NCI-H2029 treated with DMSO at 0.1 percent for 48 hours (cell line): Measurements from ENCODE around the gene FRMPD4.
"Not testable (repeated sequence)": the region's sequence is repeated elsewhere in the genome, so short reads cannot be mapped to it uniquely, and the experiment has no call there.

Experiments
- DNase-seq: peaks from one replicate; lab custom pipeline; 2025; lab: John Stamatoyannopoulos, UW

Gene FRMPD4

DNA sequence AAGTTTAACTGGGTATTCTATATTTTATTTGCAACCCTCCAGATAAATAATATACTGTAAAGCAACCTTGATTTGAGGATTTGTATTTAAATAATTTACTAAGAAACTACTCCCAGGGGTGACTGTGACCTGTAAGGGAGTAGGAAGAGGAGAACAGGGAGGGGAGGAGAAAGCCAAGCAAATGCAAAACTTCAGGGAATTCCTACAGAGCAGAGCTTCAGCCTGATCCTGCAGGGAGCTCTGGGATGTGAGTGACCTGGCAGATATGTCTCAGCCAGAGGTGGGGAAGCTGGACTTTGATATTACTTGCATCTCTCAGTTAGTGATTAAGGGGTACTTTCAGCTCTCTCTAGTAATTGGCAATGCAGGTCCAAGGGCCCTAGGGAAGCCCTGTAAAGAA, 302.0 kb downstream of the FRMPD4 start:
- DNase-seq: no peak

DNA sequence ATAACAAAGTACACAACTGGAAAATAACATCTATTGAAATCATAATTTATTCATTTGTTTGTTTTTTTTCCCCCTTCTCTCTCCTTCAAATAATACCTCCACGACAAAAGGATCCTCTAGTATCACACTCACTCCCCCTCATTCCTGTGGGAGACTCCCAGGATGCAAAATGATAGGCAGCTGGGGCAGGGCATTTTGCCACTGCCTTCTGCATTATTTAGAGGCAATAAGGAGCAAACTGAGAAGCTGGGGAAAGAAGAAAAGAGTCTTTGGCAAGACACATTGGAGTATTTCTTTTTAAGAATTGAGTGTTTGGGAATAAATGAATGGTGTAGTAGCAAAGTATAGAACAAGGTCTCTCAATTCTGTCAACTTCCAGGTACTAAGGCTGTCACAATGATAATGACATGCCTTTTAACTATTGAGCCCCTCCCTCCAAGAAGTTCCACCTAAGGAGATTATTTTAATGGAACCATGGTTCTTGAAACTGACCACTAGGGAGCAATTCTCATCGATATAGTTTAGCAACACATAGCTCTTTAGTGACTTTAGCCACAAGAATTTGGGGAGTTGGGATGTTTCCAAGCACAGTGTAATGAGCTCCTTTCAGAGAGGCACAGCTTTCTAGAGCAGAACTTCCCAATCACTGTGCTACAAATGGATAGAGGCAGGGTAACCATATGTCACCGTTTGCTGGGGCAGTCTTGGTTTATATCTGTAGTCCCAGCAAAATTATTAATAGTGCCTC, 303.3 kb downstream of the FRMPD4 start:
- no peak for DNase-seq

DNA sequence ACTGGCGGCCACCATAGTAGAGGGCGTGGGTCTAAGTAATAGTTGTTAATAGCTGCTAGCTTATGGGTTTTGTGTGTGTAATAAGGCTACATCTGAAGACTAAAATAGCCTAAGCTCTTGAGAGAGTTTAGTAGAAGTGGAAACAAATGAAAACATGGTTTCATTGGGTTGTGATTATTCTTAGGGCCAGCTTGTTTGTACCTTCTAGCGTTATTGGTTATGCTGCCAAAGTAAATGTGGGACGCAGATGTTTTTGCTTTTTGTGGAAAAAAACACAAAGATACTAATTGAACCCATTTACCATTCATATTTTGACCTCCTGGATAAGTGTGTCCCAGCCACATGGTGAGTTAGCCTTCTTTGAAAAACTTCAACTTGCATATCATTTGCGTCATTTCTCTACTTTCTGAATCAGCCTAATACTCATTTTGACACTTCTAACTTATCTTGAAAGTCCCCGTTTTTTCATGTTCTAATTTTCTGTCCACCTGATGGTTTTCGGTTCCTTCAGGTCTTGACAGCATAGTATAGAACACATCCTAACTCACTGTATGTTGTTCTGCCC, 305.3 kb downstream of the FRMPD4 start:
- no peak for DNase-seq

DNA sequence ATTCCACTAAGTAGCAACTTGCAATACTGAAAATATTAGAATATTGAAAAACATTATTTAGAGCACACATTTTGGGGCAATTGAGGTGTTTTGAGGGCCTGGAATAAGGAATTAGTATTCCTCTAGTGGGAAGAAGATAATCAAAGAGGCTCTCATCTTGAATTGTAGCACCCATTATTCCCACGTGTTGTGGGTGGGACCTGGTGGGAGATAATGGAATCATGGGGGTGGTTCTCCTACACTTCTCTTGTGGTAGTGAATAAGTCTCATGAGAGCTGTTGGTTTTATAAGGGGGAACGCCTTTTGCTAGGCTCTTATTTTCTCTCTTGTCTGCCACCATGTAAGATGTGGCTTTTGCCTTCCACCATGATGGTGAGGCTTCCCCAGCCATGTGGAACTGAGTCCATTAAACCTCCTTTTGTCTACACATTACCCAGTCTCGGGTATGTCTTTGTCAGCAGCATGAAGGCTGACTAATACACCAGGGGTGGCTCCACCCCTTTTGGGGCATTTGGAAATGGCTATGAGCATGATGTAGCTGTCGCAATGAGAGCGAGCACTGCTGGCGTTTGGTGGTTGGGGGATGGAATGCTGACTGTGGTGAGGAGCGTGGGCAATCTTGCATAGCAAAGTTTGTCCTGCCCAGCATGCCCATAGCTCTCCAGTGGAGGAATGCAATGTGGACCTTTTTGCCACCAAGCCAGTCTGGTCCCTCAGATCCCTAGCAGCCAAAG, 308.2 kb downstream of the FRMPD4 start:
- no peak for DNase-seq

DNA sequence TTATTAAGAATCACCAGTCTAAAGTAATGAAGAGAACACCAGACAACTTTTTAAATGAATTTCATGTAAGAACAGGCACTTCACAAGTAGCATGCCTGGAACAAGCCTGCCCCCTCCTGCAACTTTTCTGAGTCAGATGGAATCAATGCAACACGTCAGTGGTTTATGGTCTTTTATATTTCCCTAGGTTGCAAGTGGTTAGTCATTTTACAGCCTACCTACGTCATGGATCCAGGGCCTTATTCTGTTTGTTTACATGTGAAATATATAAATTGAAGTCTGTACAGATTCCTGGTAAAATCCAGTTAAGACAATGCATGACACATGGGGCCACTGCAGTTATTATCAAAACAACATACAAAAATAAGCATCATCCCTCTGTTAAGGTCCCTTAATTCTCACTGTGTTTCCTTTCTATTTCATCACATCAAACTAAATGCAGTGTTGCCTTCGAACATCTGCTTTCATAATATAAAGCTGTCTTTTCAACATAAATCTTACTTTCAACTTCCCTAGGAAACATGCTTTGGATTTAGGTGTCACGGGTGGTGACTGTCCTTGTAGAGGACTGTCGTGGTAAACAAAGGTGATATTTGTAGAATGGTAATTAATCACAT, 309.3 kb downstream of the FRMPD4 start:
- DNase-seq: no peak

DNA sequence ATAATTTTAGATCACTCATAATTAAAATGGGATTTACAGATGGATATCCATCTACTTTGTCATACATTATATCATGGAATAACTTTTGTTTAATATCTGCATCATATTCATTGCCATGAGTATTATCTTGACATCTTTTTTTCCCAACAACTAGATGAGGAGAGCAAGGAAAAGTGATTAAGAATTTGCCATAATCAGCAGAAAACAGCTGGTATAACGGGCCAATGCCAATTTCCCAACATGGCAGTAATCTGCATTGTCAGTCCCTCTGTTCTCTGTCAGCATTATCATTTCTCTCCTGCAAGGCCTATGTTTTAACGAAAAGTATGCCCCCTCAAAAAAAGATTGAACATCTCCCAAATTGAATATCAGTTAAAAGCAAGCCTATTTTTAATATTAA, 314.0 kb downstream of the FRMPD4 start:
- DNase-seq: no peak

DNA sequence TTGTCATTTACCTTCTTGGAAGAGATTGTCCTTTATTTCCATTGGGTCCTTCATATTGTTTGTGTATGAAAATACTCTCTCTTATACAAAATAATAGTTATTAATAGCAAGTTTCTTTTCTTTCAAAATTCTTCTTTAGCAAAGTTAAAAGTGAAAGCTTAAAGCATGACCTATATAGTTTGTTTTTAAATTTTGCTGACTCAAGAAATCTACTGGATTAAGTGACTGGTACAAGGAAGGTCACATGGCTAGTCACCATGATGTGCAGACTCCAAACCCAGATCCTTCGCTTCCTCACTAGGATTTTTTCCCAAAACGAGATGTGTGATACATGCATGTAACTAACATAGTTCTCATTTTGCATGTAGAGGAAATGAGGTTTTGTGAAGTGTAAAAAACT, 322.7 kb downstream of the FRMPD4 start:
- no peak for DNase-seq

DNA sequence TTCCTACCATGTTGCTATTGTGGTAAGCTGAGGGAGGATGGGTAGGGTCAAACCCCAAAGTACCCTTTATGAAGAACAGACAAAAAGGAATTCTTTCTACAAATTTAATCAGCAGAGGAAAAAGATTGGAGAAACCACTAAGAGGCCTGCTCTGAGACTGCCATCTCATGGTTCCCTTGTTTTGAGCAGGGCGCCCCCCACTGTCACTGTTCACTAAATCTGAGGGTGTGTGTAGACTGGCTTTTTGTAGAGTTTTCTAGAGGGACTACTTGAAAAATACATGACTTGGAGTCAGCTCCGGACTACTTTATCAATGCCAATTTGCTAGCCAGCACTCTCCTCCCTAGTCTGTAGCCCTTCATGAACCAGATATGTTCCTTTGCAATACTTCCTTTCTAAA, 324.8 kb downstream of the FRMPD4 start:
- no peak for DNase-seq

DNA sequence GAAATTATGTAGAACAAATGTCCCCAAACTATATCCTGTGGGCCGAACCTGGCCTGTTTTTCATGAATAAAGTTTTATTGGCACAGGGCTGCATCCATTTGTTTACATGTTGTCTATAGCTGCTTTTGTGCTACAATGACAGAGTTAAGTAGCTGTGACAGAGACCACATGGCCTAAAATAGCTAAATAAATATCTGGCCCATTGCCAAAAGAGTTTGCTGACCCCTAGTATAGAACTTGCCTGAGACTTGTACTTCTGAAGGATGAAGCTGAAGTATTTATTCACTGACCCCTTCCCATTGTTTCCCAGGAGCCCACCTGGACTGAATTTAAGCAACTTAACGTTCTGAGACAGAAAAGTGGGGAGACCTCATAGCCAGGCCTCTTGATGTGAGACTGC, 325.6 kb downstream of the FRMPD4 start:
- DNase-seq: no peak

DNA sequence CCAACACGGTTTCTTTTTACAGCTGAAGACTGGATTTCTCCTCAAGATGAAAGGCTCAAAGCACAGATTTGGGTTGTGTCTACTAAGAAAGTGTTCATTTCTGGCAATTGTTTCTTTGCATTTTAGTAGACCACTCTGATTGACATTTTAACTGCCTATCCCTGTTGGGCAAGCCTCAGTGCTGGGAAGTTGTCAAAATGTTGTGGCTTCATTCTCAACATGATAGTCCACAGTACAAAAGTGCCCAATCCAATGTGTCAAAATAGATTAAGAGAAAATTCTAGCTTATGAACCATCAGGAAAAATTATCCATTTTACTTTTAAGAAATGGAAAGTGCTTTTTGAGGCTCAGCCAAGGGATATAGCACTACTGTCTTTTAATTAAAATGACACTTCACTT, 329.0 kb downstream of the FRMPD4 start:
- DNase-seq: no peak

DNA sequence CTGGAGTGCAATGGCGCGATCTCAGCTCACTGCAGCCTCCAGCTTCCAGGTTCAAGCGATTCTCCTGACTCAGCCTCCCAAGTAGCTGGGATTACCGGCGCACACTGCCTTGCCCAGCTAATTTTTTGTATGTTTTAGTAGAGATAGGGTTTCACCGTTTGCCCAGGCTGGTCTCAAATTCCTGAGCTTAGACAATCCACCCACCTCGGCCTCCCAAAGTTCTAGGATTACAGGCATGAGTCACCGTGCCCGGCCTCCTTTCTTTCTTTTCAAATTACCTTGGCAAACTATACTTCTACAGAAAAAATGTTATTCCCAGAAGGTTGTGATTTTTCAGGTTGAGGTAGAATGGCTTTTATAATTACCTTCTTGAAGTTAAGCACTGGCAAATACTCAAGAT, 331.0 kb downstream of the FRMPD4 start:
- DNase-seq: no peak

DNA sequence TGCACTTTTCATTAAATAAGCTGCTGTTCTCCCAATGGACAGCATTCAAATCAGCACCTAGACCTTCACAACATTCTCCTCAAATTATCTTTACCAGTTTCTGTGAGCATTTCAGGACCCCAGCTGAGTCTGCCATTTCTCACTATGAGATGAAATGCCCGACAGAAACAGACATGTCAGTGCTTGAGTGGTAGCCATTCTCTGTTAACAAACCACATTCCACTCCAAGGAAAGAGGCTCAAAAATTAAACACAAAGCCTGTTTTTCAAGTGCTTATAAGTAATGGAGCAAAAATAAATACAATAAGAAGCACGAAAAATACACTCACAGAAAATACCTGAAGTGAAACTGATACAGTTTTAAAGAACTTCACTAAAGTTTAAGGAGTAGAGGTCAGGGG, 332.8 kb downstream of the FRMPD4 start:
- no peak for DNase-seq

DNA sequence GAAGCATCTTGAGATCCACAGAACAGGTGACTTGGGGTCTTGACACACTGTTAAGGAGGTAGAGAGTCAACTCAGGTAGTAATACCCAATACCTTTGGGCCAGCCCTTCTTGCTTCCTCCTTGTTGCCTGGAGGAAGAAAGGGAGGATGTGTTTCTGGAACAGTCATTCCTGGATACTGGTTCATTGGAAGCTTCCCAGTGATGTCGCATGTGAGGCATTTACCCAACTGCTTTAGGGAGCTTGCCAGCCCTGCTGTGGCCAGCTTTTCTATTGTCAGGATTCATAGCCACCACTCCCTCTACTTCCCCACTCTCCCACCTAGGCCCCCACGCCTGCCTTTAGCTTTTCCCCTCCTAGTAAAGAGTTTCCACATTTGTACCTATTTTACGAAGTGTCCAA, 342.7 kb downstream of the FRMPD4 start:
- DNase-seq: no peak

DNA sequence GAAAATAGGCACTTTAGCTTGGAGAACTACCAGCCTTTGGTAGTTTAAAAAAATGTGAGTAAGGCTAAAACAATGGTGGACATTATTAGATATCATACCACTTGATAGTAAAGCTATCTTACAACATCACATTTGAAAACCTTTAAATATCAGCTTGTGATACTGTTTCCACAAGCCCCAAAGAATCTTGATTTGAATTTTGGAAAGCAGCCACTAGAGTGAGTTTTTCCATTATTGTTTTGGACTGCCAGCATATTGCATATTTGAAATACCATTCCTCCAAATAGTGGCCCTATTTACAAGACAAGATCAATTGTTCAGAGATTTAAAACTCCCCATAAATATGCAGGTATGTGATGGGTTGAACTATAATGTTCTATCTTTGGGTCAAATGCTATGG, 349.9 kb downstream of the FRMPD4 start:
- DNase-seq: no peak

DNA sequence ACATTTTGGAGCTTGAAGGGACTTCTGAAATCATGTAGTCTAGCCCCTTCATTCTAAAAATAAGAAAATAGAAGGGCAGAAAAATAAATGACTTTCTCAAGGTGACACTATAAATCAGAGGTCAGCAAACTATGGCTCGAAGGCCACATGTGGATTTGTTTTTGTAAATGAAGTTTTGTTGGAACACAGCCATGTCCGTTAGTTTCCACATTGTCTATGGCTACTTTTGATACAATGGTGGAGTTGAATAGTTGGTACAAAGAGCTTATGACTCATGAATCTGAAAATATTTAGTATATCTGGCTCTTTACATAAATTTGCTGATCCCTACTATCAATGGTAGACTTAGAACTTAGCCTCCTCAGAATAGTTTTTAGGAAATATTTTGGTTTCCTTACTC, 350.5 kb downstream of the FRMPD4 start:
- DNase-seq: no peak

DNA sequence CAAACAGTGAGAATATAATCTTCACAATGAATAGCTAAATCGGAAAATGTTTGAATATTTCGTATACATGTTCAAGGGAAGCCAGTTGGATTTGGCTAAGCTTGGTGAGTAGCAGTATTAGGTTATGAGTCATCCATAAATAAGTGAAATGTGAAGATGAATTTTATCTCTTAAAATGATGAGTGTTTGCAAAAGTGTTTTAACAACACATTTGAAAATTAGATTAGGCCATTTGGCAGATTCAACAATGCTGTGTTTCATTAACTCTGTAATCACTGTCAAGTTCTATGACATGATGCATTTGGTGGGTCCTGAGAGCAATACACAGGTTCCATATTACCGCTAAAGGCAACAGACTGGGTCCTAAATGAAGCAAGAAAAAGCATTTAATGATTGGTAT, 351.1 kb downstream of the FRMPD4 start:
- DNase-seq: no peak

DNA sequence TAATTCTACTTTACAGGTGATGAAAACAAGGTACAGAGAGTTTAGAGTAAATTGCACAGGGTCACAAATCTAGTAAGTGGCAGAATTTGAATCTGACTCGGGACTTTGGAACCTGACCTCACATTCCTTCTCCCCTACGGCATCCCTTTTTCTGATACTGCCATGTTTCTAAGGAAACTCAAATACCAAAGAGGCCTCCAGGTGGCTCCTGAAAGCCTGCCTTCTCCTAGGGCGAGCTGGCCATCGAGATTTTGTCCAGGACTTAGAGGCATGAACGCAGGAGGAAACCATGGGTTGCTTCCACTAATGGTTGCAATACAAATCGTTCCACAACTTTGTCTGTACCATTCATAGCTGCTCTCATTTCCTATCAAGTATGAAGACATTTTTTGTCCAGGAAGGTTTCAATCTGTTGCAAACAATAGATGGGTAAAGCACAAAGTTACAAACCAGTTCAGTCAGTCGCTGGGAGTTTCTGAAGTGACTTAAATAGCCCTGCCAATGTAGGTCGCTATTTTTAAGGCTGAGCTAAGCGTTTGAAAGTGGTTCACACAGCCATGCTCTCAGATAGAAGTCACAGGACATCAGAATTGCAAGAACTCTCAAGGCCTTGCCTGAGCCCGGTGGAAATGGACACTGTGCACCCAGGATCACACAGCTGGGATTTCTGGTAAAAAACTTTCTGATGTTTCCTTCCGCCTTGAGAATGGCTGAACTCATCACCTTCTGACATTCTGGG, 356.3 kb downstream of the FRMPD4 start:
- DNase-seq: no peak

DNA sequence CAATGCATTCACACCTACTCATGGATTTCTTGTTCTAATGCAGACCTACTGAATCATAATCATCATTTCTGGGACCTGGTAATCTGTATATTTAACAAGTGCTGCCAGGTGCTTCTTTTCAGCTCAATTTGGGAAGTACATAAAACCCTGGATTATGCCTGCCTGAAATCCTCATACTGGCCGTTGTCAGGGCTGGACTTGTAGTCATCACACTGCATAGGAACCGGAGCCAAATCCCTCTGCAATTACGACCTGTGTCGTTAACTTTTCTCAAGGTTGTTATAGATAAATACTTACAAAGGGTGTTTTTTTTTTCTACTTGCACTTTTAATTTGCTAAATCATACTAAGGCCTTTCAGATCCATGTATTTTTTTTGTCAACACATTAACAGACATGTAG, 358.1 kb downstream of the FRMPD4 start:
- no peak for DNase-seq

DNA sequence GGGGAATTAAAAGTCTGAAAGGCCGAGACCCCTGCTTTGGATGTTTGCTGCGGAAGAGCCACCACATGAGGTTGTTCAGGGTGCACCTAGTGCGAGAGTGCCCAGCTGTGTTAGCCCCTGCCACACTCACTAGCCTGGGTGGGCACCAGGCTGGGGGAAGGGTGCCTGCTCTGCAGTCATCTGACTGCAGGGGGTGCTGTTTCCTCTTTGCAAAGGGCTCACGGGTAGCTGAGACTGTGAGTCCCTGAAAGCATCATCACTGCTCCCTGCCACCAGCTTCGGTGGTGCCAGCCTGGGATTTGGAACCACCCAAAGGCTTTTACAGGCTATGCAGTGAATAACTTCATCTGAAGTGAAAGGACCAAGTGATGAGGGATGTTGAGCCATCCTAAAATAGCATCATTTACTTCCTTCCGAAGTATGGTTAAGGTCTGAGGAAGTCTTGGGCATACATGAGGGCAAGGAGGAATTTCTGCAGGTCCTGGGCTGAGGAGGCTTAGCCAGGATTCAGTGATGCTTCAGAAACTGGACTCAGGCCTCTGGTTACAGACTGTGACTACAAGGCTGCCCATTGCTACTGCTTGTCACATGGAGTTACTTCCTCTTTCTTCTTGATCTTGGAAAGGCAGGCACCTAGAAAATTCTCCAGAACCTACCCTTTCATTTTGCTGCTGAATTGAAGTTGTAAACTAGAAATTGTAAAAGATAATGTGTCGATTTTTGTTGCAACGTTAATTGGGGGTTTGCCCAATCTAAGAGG, 359.7 kb downstream of the FRMPD4 start:
- no peak for DNase-seq

DNA sequence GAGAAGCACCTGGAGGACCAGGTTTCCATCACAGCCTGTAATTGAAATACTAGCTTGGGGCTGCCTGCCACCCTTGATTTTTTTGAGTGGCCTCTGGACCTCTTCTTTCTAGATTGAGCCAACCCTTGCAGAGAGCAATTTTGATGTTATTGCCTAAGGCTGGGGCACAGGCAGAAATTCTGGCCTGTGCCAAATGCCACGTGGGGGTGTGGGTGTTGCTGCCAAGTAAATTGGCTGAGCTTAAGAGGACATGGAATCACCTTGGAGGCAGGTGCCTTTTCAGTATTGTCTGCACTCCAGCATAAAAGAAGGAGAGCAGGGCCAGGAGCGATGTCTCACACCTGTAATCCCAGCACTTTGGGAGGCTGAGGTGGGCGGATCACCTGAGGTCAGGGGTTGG, 366.9 kb downstream of the FRMPD4 start:
- no peak for DNase-seq

DNA sequence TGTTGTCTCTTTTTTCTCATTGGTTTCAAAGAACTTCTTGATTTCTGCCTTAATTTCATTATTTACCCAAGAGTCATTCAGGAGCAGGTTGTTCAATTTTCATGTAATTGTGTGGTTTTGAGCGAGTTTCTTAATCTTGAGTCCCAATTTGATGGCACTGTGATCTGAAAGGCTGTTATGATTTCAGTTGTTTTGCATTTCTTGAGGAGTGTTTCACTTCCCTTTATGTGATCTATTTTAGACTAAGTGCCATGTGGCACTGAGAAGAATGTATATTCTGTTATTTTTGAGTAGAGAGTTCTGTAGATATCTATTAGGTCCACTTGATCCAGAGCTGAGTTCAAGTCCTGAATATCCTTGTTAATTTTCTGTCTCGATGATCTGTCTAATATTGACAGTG, 377.1 kb downstream of the FRMPD4 start:
- DNase-seq: not testable (repeated sequence)

DNA sequence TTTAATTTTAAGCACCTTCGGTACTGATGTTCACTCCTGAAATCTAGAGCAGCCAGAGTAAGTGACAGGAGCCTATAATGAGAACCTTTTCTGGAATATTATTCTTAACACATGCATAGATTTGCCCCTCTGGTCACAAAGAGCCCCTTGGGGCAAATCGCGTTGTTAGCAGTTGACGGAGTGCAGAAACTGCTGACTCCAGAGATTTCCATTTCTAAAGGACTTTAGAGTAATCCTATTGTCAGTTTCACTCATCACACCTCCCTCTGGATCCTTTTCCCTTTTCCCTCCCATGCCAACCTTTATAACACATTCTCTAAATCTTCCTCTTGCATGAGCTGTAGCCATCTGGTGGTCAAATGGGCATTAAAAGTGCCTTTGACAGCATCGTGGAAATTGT, 388.0 kb downstream of the FRMPD4 start:
- no peak for DNase-seq
